ENCODE data around the gene DEFB121. TPM values are rescaled to one million over a fixed set of nuclear protein-coding genes. Genes with fewer than 3 reads are reported as not detected.
"Not testable (repeated sequence)": the region's sequence is repeated elsewhere in the genome, so short reads cannot be mapped to it uniquely, and the experiment has no call there.

The DEFB121 gene
- total RNA-seq, 1 donor from 2014 or later = not detected

DNA sequence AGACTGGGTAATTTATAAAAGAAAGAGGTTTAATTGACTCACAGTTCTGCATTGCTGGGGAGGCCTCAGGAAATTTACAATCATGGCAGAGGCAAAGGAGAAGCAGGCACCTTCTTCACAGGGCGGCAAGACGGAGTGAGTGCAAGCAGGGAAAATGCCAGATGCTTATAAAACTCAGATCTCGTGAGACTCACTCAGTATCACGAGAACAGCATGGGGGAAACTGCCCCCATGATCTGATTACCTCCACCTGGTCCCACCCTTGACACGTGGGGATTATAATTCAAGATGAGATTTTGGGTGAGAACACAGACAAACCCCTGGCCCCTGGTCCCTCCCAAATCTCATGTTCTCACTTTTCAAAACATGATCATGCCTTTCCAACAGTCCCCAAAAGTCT is 41.7 kb downstream of the DEFB121 start:
- not testable (repeated sequence) for DNase-seq (ENCODE audit: low read depth)

DNA sequence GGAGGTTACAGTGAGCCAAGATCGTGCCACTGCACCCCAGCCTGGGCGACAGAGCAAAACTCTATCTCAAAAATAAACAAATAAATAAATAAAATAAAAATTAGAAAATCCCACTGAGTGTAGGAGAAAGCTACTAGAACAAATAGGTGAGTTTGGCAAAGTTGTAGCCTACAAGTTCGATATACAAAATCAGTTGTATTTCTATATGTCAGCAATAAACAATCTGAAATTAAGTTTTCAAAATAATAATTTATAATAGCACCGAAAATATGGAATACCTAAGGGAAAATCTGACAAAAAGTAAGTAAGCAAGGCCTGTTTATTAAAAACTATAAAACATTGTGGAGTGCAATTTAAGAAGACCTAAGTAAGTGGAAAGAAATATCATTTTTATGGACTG is 42.7 kb downstream of the DEFB121 start:
- no peak for DNase-seq (ENCODE audit: low read depth)

DNA sequence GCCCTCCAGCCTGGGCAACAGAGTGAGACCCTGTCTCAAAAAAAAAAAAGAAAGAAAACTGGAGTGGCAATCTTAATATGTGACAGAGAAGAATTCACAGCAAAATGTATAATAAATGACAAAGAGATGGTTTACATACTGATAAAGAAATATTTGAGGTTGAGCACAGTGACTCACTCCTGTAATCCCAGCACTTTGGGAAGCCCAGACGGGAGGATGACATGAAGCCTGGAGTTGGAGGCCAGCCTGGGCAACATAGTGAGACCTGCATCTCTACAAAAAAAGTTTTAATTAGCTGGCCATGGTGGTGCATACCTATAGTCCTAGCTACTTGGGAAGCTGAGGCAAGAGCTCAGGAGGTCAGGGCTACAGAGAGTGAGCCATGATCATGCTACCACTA is 50.0 kb downstream of the DEFB121 start:
- DNase-seq (ENCODE audit: low read depth) = no peak

Other genes with a start within 250 kb of the DEFB121 start
- not detected in 2 replicates for gene DEFB115, start 148.6 kb downstream of the DEFB121 start, total RNA-seq
- gene DEFB116, start 97.6 kb downstream of the DEFB121 start, total RNA-seq = not detected in 2 replicates
- not detected in 2 replicates for gene DEFB118, start 37.6 kb downstream of the DEFB121 start, total RNA-seq
- gene DEFB119, start 15.6 kb downstream of the DEFB121 start, total RNA-seq = not detected in 2 replicates
- not detected in 2 replicates for gene DEFB123, start 34.4 kb upstream of the DEFB121 start, total RNA-seq
- not detected in 2 replicates for gene DEFB124, start 68.9 kb upstream of the DEFB121 start, total RNA-seq
- 0.27 and 0.68 TPM in 2 replicates for gene REM1, start 69.1 kb upstream of the DEFB121 start, total RNA-seq
- gene HM13, start 108.2 kb upstream of the DEFB121 start, total RNA-seq = 78.3 and 79.2 TPM in 2 replicates
- 6.7 and 8.9 TPM in 2 replicates for gene ID1, start 199.1 kb upstream of the DEFB121 start, total RNA-seq
- gene COX4I2, start 231.7 kb upstream of the DEFB121 start, total RNA-seq = not detected in 2 replicates